T-cell (primary cell): Measurements from ENCODE around the gene SPPL3. TPM values are rescaled to one million over a fixed set of nuclear protein-coding genes. Genes with fewer than 3 reads are reported as not detected.
"Not testable (repeated sequence)": the region's sequence is repeated elsewhere in the genome, so short reads cannot be mapped to it uniquely, and the experiment has no call there.

ENCODE experiments used
- ATAC-seq, 4 experiments: fragments of 200-7000 bp in 3 of 4; fragments of 150-1000 bp in 1 of 4; cut with Tn5 transposase; replicated peaks in 1 of 4; 1 replicate in 3 of 4; 2 replicates in 1 of 4; pipeline ENCODE4 v1.10.0; 2021; ENCODE audit warnings: moderate library complexity in 3 of 4, mild to moderate bottlenecking in 2 of 4, moderate number of reproducible peaks in 1 of 4
- CTCF ChIA-PET, 2 donors: fragments of 300-600 bp; sonication (Branson Sonifier 250); formaldehyde crosslinking; loops; one replicate each; lab custom pipeline; 2022; ENCODE audit warnings: antibody characterized with exemption in 2 of 2; lab: Charles Lee
- POLR2A ChIA-PET, 2 donors: fragments of 300-600 bp; sonication (Branson Sonifier 250); formaldehyde crosslinking; loops; one replicate each; lab custom pipeline; 2022; ENCODE audit warnings: antibody characterized with exemption in 2 of 2; lab: Charles Lee
- DNase-seq, 35 experiments: peaks; one replicate each; pipeline versions ENCODE4 v3.0.0 to v3.0.0-alpha.2; 2013 to 2023
- H3K27ac ChIP-seq: one replicate; pipeline ENCODE4 v1.5.1; 2013; ENCODE audit warnings: low read length
- H3K27me3 ChIP-seq, 2 experiments: replicated peaks in 1 of 2; 1 replicate in 1 of 2; 2 replicates in 1 of 2; pipeline versions ENCODE4 v1.6.1 to v1.7.0; 2013; ENCODE audit warnings: low read length in 1 of 2, mixed read lengths in 1 of 2; ENCODE audit not compliant: control insufficient read depth in 2 of 2, insufficient read depth in 2 of 2; ENCODE audit errors: extremely low read depth in 1 of 2
- H3K36me3 ChIP-seq, 2 donors: 1 replicate in 1 of 2; 2 replicates in 1 of 2; pipeline versions ENCODE4 v1.6.1 to v1.7.0; 2013; ENCODE audit warnings: low read length in 1 of 2; ENCODE audit not compliant: control insufficient read depth in 2 of 2, insufficient read depth in 1 of 2; ENCODE audit errors: extremely low read depth in 1 of 2
- H3K4me1 ChIP-seq, 2 experiments: 1 replicate in 1 of 2; 2 replicates in 1 of 2; pipeline versions ENCODE4 v1.6.1 to v1.7.0; 2013; ENCODE audit warnings: low read length in 2 of 2, mixed read lengths in 1 of 2; ENCODE audit not compliant: insufficient read depth in 2 of 2, control insufficient read depth in 1 of 2; ENCODE audit errors: extremely low read depth in 1 of 2
- H3K4me3 ChIP-seq, 2 donors: 1 replicate in 1 of 2; 2 replicates in 1 of 2; pipeline versions ENCODE4 v1.5.1 to v1.7.0; 2013; ENCODE audit warnings: mild to moderate bottlenecking in 2 of 2, low read length in 1 of 2, moderate library complexity in 1 of 2; ENCODE audit not compliant: control insufficient read depth in 1 of 2; ENCODE audit errors: extremely low read depth in 1 of 2
- H3K9me3 ChIP-seq: 2 replicates; pipeline ENCODE4 v1.7.0; 2013
- H3K27ac Mint-ChIP-seq, 2 donors: one replicate each; pipeline ENCODE4 v1.8.0; 2020 to 2021; ENCODE audit warnings: mild to moderate bottlenecking in 2 of 2, mixed read lengths in 2 of 2
- H3K27me3 Mint-ChIP-seq, 2 donors: one replicate each; pipeline ENCODE4 v1.8.0; 2021 to 2022; ENCODE audit warnings: mixed read lengths in 2 of 2
- H3K36me3 Mint-ChIP-seq: one replicate; pipeline ENCODE4 v1.8.0; 2021; ENCODE audit warnings: mixed read lengths
- H3K4me1 Mint-ChIP-seq, 3 donors: one replicate each; pipeline ENCODE4 v1.8.0; 2020 to 2022; ENCODE audit warnings: mixed read lengths in 3 of 3, mild to moderate bottlenecking in 1 of 3
- H3K4me3 Mint-ChIP-seq, 3 donors: one replicate each; pipeline ENCODE4 v1.8.0; 2020 to 2022; ENCODE audit warnings: mild to moderate bottlenecking in 3 of 3, mixed read lengths in 3 of 3, moderate library complexity in 3 of 3
- H3K9me3 Mint-ChIP-seq, 3 donors: one replicate each; pipeline ENCODE4 v1.8.0; 2020 to 2022; ENCODE audit warnings: mixed read lengths in 3 of 3
- WGBS: methylation state at CpG from one replicate; pipeline ENCODE4 v1.1.5; 2013; ENCODE audit warnings: missing lambda C conversion rate; ENCODE audit not compliant: insufficient coverage; 5-methylcytosine and 5-hydroxymethylcytosine counted together
- total RNA-seq, 35 experiments: library from RNA in 6 of 35; stranded (reverse) in 6 of 35; fragments of 120-200 nt in 1 of 35; gene quantifications; one replicate each; pipeline versions ENCODE4 v1.2.1 to v1.2.4 and lab custom pipeline; 2013 to 2026

SPPL3 gene
- total RNA-seq, 5 donors from 2014 or later (not counting 1 experiment from before 2014, with no cell fraction given) = 36.5 to 46.6 (median 41.8) TPM

GRCh38 chr12:120901818-120902217 is 2.3 kb downstream of the SPPL3 start:
- H3K4me3 ChIP-seq = no peak overlapping the region
- Mint-ChIP-seq H3K9me3 (no peaks in the 10 kb centered on the region), H3K27me3 (no peaks in the 10 kb centered on the region), H3K27ac (peak overlapping the region; percentile 50 to 59), H3K4me3 (peak overlapping the region; percentile 97 to 100 (median 98)), H3K36me3 (peaks cover 16% of the 10 kb centered on the region), H3K4me1 (peaks cover 50 to 58% (median 52%) of the 10 kb centered on the region in 3 donors)
- H3K36me3 ChIP-seq = peaks cover 0 to 7% of the 10 kb centered on the region in 2 donors
- no peaks in the 10 kb centered on the region for H3K9me3 ChIP-seq
- ATAC-seq (no peak), DNase-seq (no peak)
- ChIA-PET POLR2A (no interaction called here), CTCF (interaction anchor here in 1 of 2 donors (0.5 kb wide), 1 partner anchor 28 kb away, joined by 4 read pairs; no protein-coding TSS in a partner anchor)
- H3K4me1 ChIP-seq = peaks cover 15 to 30% of the 10 kb centered on the region in 2 experiments
- no peak overlapping the region for H3K27ac ChIP-seq
- H3K27me3 ChIP-seq = no peaks in the 10 kb centered on the region
- 74% methylated on average over 3 of the region's 4 CpGs for WGBS

GRCh38 chr12:120901101-120901500 is 3.1 kb downstream of the SPPL3 start:
- Mint-ChIP-seq H3K4me1 (peaks cover 56 to 64% (median 57%) of the 10 kb centered on the region in 3 donors), H3K36me3 (peaks cover 16% of the 10 kb centered on the region), H3K4me3 (peak overlapping the region in 1 of 3 donors; percentile 97)
- DNase-seq, ATAC-seq, H3K36me3 ChIP-seq, H3K27me3 Mint-ChIP-seq, H3K9me3 ChIP-seq, H3K27ac ChIP-seq, H3K27me3 ChIP-seq, CTCF ChIA-PET, H3K27ac Mint-ChIP-seq, H3K9me3 Mint-ChIP-seq, H3K4me3 ChIP-seq: not testable (repeated sequence)
- POLR2A ChIA-PET = interaction anchor here (0.7 to 1.1 kb wide), 2 partner anchors 21 to 85 kb away, joined by 4 read pairs; no protein-coding TSS in a partner anchor
- 80% methylated on average over 2 of the region's 5 CpGs for WGBS
- H3K4me1 ChIP-seq = peaks cover 15 to 30% of the 10 kb centered on the region in 2 experiments

- H3K27me3 Mint-ChIP-seq = no peaks in the 10 kb centered on the region
- no peak for ATAC-seq
- no peak overlapping the region for H3K4me3 Mint-ChIP-seq
- ChIA-PET POLR2A (no interaction called here), CTCF (interaction anchor here in 1 of 2 donors (0.6 kb wide), 2 partner anchors 11 to 1193 kb away, joined by 3 to 5 read pairs; no protein-coding TSS in a partner anchor)
- H3K4me1 ChIP-seq = peaks cover 7 to 12% of the 10 kb centered on the region in 2 experiments
- no peak overlapping the region for H3K27ac Mint-ChIP-seq
- H3K36me3 Mint-ChIP-seq = peaks cover 26% of the 10 kb centered on the region
- no peaks in the 10 kb centered on the region for H3K27me3 ChIP-seq
- WGBS = 83% methylated on average over 3 of the region's 7 CpGs
- H3K4me3 ChIP-seq = no peak overlapping the region
- H3K9me3 ChIP-seq = no peaks in the 10 kb centered on the region
- no peak overlapping the region for H3K27ac ChIP-seq
- no peaks in the 10 kb centered on the region for H3K9me3 Mint-ChIP-seq
- no peak for DNase-seq
- H3K4me1 Mint-ChIP-seq = peaks cover 66 to 72% (median 69%) of the 10 kb centered on the region in 3 donors
- peaks cover 0 to 13% of the 10 kb centered on the region in 2 donors for H3K36me3 ChIP-seq
Measured at GRCh38 chr12:120895532-120895931, 8.6 kb downstream of the SPPL3 start.

- Histone ChIP-seq H3K27ac (no peak overlapping the region), H3K9me3 (no peaks in the 10 kb centered on the region), H3K4me3 (no peak overlapping the region), H3K36me3 (peaks cover 0 to 6% of the 10 kb centered on the region in 2 donors), H3K4me1 (peaks cover 9 to 10% of the 10 kb centered on the region in 2 experiments), H3K27me3 (no peaks in the 10 kb centered on the region)
- H3K4me3 Mint-ChIP-seq = no peak overlapping the region
- ATAC-seq = no peak
- WGBS = 33% methylated on average over 2 of the region's 5 CpGs
- peaks cover 23% of the 10 kb centered on the region for H3K36me3 Mint-ChIP-seq
- H3K4me1 Mint-ChIP-seq = peaks cover 64 to 74% (median 67%) of the 10 kb centered on the region in 3 donors
- no peak for DNase-seq
- H3K27ac Mint-ChIP-seq = no peak overlapping the region
- CTCF ChIA-PET = interaction anchor here in 1 of 2 donors (1.2 kb wide), 1 partner anchor 12 kb away, joined by 4 read pairs; no protein-coding TSS in a partner anchor
- POLR2A ChIA-PET = no interaction called here
- H3K27me3 Mint-ChIP-seq = no peaks in the 10 kb centered on the region
- no peaks in the 10 kb centered on the region for H3K9me3 Mint-ChIP-seq
Measured at GRCh38 chr12:120892265-120892664, 11.9 kb downstream of the SPPL3 start.

GRCh38 chr12:120890963-120891362 is 13.2 kb downstream of the SPPL3 start:
- H3K9me3 ChIP-seq = no peaks in the 10 kb centered on the region
- H3K27me3 ChIP-seq = no peaks in the 10 kb centered on the region
- Mint-ChIP-seq H3K27me3 (no peaks in the 10 kb centered on the region), H3K27ac (no peak overlapping the region), H3K4me3 (no peak overlapping the region), H3K36me3 (peaks cover 23% of the 10 kb centered on the region), H3K4me1 (peaks cover 66 to 77% (median 69%) of the 10 kb centered on the region in 3 donors), H3K9me3 (no peaks in the 10 kb centered on the region)
- peaks cover 0 to 6% of the 10 kb centered on the region in 2 donors for H3K36me3 ChIP-seq
- 97% methylated on average over 2 of the region's 2 CpGs for WGBS
- no peak for ATAC-seq
- ChIA-PET CTCF (interaction anchor here in 1 of 2 donors (0.6 to 0.7 kb wide), 3 partner anchors 12 to 1063 kb away, joined by 3 to 5 read pairs (median 4); no protein-coding TSS in a partner anchor), POLR2A (interaction anchor here in 1 of 2 donors (1.0 kb wide), 1 partner anchor 14 kb away, joined by 3 read pairs; no protein-coding TSS in a partner anchor)
- peaks cover 15 to 19% of the 10 kb centered on the region in 2 experiments for H3K4me1 ChIP-seq
- H3K27ac ChIP-seq = no peak overlapping the region
- DNase-seq = no peak
- no peak overlapping the region for H3K4me3 ChIP-seq

- Mint-ChIP-seq H3K4me3 (no peak overlapping the region), H3K27me3 (no peaks in the 10 kb centered on the region), H3K9me3 (no peaks in the 10 kb centered on the region), H3K36me3 (peaks cover 17% of the 10 kb centered on the region), H3K4me1 (peaks cover 65 to 76% (median 69%) of the 10 kb centered on the region in 3 donors), H3K27ac (no peak overlapping the region)
- Histone ChIP-seq H3K9me3 (no peaks in the 10 kb centered on the region), H3K27ac (no peak overlapping the region), H3K36me3 (no peaks in the 10 kb centered on the region), H3K27me3 (no peaks in the 10 kb centered on the region), H3K4me3 (no peak overlapping the region), H3K4me1 (peaks cover 15 to 25% of the 10 kb centered on the region in 2 experiments)
- CTCF ChIA-PET = no interaction called here
- POLR2A ChIA-PET = interaction anchor here in 1 of 2 donors (0.6 to 0.7 kb wide), 2 partner anchors 18 to 296 kb away, joined by 3 read pairs; no protein-coding TSS in a partner anchor
- DNase-seq (peak in 2 of 35 experiments; percentile 8 to 17), ATAC-seq (peak in 1 of 4 experiments; percentile 44)
- WGBS = no CpG with 5 or more reads among the region's 5 CpGs
Measured at GRCh38 chr12:120887253-120888043, 16.7 kb downstream of the SPPL3 start.
